Smooth muscle cell (in vitro differentiated cells): ENCODE results near the gene LEMD1. TPM values are rescaled to one million over a fixed set of nuclear protein-coding genes. Genes with fewer than 3 reads are reported as not detected.

Experiments
- DNase-seq: peaks from one replicate; lab custom pipeline; 2025; ENCODE audit not compliant: unreplicated experiment; lab: John Stamatoyannopoulos, UW
- H2AFZ ChIP-seq: fragments of 200-600 bp; sonication (generic); 2 replicates; pipeline ENCODE4 v1.6.0; 2016; ENCODE audit warnings: antibody characterized with exemption, low read depth, mild to moderate bottlenecking
- H3F3A ChIP-seq: fragments of 200-600 bp; sonication (generic); 2 replicates; pipeline ENCODE4 v1.6.0; 2017; ENCODE audit warnings: antibody characterized with exemption, low read depth
- H3K27ac ChIP-seq: fragments of 200-600 bp; sonication (generic); 2 replicates; pipeline ENCODE4 v1.5.1; 2016; ENCODE audit warnings: low read depth, mild to moderate bottlenecking
- H3K27me3 ChIP-seq: fragments of 200-600 bp; sonication (generic); 2 replicates; pipeline ENCODE4 v1.6.1; 2016; ENCODE audit warnings: low read depth, mild to moderate bottlenecking
- H3K36me3 ChIP-seq: fragments of 200-600 bp; sonication (generic); 2 replicates; pipeline ENCODE4 v1.5.1; 2016; ENCODE audit warnings: low read depth
- H3K4me1 ChIP-seq: fragments of 200-600 bp; sonication (generic); 2 replicates; pipeline ENCODE4 v1.5.1; 2016; ENCODE audit warnings: low read depth
- H3K4me2 ChIP-seq: fragments of 200-600 bp; sonication (generic); 2 replicates; pipeline ENCODE4 v1.6.0; 2016; ENCODE audit warnings: mild to moderate bottlenecking
- H3K4me3 ChIP-seq: fragments of 200-600 bp; sonication (generic); 2 replicates; pipeline ENCODE4 v1.5.1; 2016; ENCODE audit warnings: mild to moderate bottlenecking
- H3K79me2 ChIP-seq: fragments of 200-600 bp; sonication (generic); 2 replicates; pipeline ENCODE4 v1.6.0; 2016; ENCODE audit warnings: low read depth, mild to moderate bottlenecking
- H3K9ac ChIP-seq: fragments of 200-600 bp; sonication (generic); 2 replicates; pipeline ENCODE4 v1.6.0; 2016; ENCODE audit warnings: low read depth
- H3K9me3 ChIP-seq: fragments of 200-600 bp; sonication (generic); replicated peaks from 2 replicates; pipeline ENCODE4 v1.5.1; 2016; ENCODE audit warnings: low read depth
- H4K20me1 ChIP-seq: fragments of 200-600 bp; sonication (generic); 2 replicates; pipeline ENCODE4 v1.6.0; 2016; ENCODE audit warnings: low read depth
- WGBS: methylation state at CpG from one replicate; pipeline ENCODE4 v1.1.7; 2016; ENCODE audit warnings: low lambda C conversion rate; 5-methylcytosine and 5-hydroxymethylcytosine counted together
- polyA plus RNA-seq: library from polyadenylated mRNA; unstranded; fragments of >200 nt; fragmentation: Nextera tagmentation; extraction: Ambion mirVana; gene quantifications from 2 replicates; pipeline ENCODE4 v1.2.1, GENCODE V29; 2016
- total RNA-seq: library from RNA; depleted of rRNA; stranded (reverse); fragments of >200 nt; gene quantifications from 2 replicates; pipeline ENCODE4 v1.2.3, GENCODE V29; 2014
- TF ChIP-seq, protein P1 (sequence below): fragments of 200-600 bp; sonication (generic); IDR thresholded peaks from 2 replicates; pipeline ENCODE4 v1.5.1; 2017; ENCODE audit warnings: borderline replicate concordance, mild to moderate bottlenecking, antibody characterized with exemption; ENCODE audit not compliant: insufficient read depth, poor library complexity, severe bottlenecking

LEMD1 gene
- total and polyA plus RNA-seq, 2 experiments from 2014 or later = 5.8 to 8.0 TPM

DNA sequence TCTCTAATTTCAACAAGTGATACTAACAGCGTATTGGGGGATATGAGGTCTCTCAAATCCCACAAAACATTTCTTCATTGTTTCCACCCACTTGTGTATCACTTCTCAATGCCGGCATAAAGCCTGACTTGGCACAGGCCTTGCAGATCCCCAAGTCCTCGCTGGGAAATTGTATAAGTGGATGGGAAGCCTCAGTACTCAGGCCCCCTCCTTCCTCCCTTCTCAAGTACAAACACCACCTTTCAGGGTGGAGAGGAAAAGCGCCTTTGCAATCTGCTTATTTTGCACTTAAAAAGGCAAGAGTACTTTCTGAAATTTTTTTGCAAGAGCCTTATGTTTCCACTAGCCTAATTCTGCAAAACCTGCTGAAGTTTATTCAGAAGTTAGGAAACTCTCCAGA lies 39.3 kb downstream of the LEMD1 start:
- Histone ChIP-seq H3K27me3 (no peaks in the 10 kb centered on the region), H3K4me2 (no peak overlapping the region), H3K27ac (no peak overlapping the region), H3K36me3 (no peaks in the 10 kb centered on the region), H3K4me3 (no peak overlapping the region), H2AFZ (no peak overlapping the region), H4K20me1 (no peaks in the 10 kb centered on the region), H3K79me2 (no peaks in the 10 kb centered on the region), H3F3A (no peaks in the 10 kb centered on the region), H3K9me3 (no peaks in the 10 kb centered on the region), H3K4me1 (no peaks in the 10 kb centered on the region), H3K9ac (no peak overlapping the region)
- WGBS = 76% methylated on average over 4 of the region's 4 CpGs
- TF ChIP-seq, protein P1, sequence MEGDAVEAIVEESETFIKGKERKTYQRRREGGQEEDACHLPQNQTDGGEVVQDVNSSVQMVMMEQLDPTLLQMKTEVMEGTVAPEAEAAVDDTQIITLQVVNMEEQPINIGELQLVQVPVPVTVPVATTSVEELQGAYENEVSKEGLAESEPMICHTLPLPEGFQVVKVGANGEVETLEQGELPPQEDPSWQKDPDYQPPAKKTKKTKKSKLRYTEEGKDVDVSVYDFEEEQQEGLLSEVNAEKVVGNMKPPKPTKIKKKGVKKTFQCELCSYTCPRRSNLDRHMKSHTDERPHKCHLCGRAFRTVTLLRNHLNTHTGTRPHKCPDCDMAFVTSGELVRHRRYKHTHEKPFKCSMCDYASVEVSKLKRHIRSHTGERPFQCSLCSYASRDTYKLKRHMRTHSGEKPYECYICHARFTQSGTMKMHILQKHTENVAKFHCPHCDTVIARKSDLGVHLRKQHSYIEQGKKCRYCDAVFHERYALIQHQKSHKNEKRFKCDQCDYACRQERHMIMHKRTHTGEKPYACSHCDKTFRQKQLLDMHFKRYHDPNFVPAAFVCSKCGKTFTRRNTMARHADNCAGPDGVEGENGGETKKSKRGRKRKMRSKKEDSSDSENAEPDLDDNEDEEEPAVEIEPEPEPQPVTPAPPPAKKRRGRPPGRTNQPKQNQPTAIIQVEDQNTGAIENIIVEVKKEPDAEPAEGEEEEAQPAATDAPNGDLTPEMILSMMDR = no peak
- DNase-seq = no peak

DNA sequence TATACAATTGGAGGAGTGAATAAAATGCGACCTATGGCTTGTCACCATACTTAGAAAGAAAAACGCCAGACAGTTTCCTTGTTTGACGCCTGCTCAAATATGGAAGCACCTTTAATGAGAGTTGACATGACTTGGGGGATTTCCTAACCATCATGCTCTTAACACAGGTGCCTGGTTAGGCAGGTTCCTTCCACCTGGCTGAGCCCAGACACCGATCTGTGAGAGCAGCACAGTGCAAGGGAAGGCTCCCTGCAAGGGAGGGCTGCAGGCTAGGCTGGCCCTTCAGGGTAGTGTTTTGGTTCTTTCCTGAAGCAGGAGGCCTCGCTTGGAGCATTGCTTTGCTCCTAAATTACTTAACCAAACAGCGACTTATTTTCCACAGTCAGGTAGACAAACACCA lies 40.6 kb downstream of the LEMD1 start:
- no peaks in the 10 kb centered on the region for H3K27me3 ChIP-seq
- H3K9me3 ChIP-seq = no peaks in the 10 kb centered on the region
- WGBS = 88% methylated on average over 6 of the region's 6 CpGs
- H3K79me2 ChIP-seq = no peaks in the 10 kb centered on the region
- no peaks in the 10 kb centered on the region for H4K20me1 ChIP-seq
- no peak for DNase-seq
- no peak overlapping the region for H2AFZ ChIP-seq
- peaks cover 4% of the 10 kb centered on the region for H3F3A ChIP-seq
- no peak overlapping the region for H3K9ac ChIP-seq
- TF ChIP-seq, protein P1 = no peak
- H3K4me3 ChIP-seq = no peak overlapping the region
- H3K27ac ChIP-seq = no peak overlapping the region
- H3K36me3 ChIP-seq = no peaks in the 10 kb centered on the region
- no peaks in the 10 kb centered on the region for H3K4me1 ChIP-seq
- no peak overlapping the region for H3K4me2 ChIP-seq

DNA sequence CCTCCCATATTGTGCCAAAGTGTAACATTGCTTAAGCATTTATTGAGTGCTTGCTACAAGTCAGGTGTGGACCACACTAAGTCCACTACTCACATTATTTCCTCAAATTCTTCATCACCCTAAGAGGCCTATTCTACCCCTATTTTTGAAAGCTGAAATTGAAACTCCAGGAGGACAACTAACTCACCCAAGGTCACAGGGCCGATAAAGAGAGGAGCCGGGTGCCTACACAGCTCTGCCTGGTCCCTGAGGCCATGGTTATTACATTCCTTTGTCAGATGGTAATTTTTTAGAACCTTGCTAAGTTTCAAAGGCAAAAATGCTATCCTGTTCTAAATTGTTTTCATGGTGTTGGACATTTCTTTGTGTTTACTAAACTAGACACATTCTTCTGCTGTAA lies 41.0 kb downstream of the LEMD1 start:
- Histone ChIP-seq H3K36me3 (no peaks in the 10 kb centered on the region), H3K9me3 (no peaks in the 10 kb centered on the region), H3K4me2 (no peak overlapping the region), H3F3A (peaks cover 6% of the 10 kb centered on the region), H3K9ac (no peak overlapping the region), H3K27ac (no peak overlapping the region), H3K79me2 (no peaks in the 10 kb centered on the region), H3K4me1 (peaks cover 3% of the 10 kb centered on the region), H2AFZ (no peak overlapping the region), H3K27me3 (no peaks in the 10 kb centered on the region), H3K4me3 (no peak overlapping the region), H4K20me1 (no peaks in the 10 kb centered on the region)
- WGBS = 55% methylated on average over 2 of the region's 2 CpGs
- no peak for DNase-seq
- TF ChIP-seq, protein P1 = no peak

DNA sequence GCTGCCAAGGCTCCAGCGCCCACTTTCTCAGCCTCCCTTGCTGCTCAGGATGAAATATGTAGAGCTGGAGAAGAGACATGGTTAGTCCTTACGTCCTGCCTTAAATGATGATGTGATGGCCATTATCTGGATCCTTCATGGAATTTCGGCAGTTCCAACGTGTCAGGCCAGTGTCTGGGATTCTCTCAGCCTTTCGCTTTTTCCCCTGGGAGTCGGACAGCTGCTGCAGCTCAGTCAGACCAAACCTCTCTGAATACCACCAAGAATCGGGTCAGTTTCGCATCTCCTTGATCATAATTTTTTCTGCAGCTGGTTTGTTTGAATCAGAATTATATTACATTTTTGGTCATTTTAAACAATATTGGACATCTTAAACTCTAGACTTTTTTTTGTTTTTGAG lies 42.8 kb downstream of the LEMD1 start:
- no peak overlapping the region for H3K4me3 ChIP-seq
- 58% methylated on average over 8 of the region's 8 CpGs for WGBS
- no peaks in the 10 kb centered on the region for H3K36me3 ChIP-seq
- peaks cover 18% of the 10 kb centered on the region for H3K4me1 ChIP-seq
- peaks cover 14% of the 10 kb centered on the region for H3F3A ChIP-seq
- no peak overlapping the region for H3K4me2 ChIP-seq
- no peak overlapping the region for H3K9ac ChIP-seq
- no peaks in the 10 kb centered on the region for H4K20me1 ChIP-seq
- TF ChIP-seq, protein P1 = no peak
- no peak overlapping the region for H3K27ac ChIP-seq
- no peaks in the 10 kb centered on the region for H3K9me3 ChIP-seq
- H3K27me3 ChIP-seq = no peaks in the 10 kb centered on the region
- DNase-seq = no peak
- H3K79me2 ChIP-seq = no peaks in the 10 kb centered on the region
- no peak overlapping the region for H2AFZ ChIP-seq
